ENCODE measurements around the gene NMNAT2. TPM values are rescaled to one million over a fixed set of nuclear protein-coding genes. Genes with fewer than 3 reads are reported as not detected.

NMNAT2 gene
- total and polyA plus RNA-seq, 2 donors (not counting 3 experiments of a cell fraction or from before 2014, with no cell fraction given), result 0.28 to 0.38 TPM

DNA sequence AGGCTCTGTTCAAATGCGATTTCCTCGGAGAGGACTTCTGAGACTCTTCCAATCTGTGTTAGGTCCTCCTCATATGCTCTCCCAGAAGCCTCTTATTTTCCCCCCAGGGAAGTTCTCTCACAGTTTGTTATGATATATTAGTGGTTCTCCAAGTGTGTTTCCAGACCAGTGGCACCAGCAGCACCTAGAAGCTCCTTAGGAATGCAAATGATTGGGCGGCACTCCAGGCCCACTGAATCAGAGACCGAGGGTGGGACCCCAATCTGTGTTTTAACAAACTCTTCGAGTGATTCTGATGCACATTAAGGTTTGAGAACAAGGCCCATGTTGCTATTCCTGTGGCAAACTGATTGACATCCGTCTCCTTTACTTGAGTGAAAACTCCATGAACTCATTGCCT, 63.0 kb downstream of the NMNAT2 start:
- dilution Hi-C loops (cut with MboI; ENCODE audit: extremely low pct_ligation_motif_present, low sequenced_read_pairs) (no loop called here), intact Hi-C loops (cut with micrococcal nuclease) (no loop called here)
- Histone ChIP-seq H2AFZ (ENCODE audit: low read depth, low read length) (no peak overlapping the region), H3K9me3 (replicated peaks; ENCODE audit: control insufficient read depth, insufficient read depth, low read length) (no peaks in the 10 kb centered on the region), H3K27me3 (ENCODE audit: control insufficient read depth in 2 of 2, insufficient read depth in 2 of 2, low read length in 2 of 2) (peaks cover 2 to 7% of the 10 kb centered on the region in 2 experiments), H3K9me1 (replicated peaks; ENCODE audit: control insufficient read depth, extremely low read depth, insufficient read depth, low read length) (no peaks in the 10 kb centered on the region), H3K4me3 (replicated peaks in 1 of 3; ENCODE audit: insufficient read depth in 1 of 3, low read depth in 1 of 3, low read length in 3 of 3) (no peak overlapping the region), H3K27ac (ENCODE audit: insufficient read depth, low read depth, low read length) (no peak overlapping the region), H3K36me3 (ENCODE audit: control insufficient read depth in 2 of 2, extremely low read depth in 1 of 2, insufficient read depth in 2 of 2, low read length in 2 of 2) (no peaks in the 10 kb centered on the region), H3K4me2 (ENCODE audit: insufficient read depth, low read length) (no peak overlapping the region), H3K79me2 (ENCODE audit: control insufficient read depth, insufficient read depth, low read length) (no peaks in the 10 kb centered on the region), H3K4me1 (ENCODE audit: control insufficient read depth, extremely low read depth, insufficient read depth, low read length) (no peaks in the 10 kb centered on the region), H4K20me1 (replicated peaks; ENCODE audit: control insufficient read depth, extremely low read depth, insufficient read depth, low read length) (no peaks in the 10 kb centered on the region), H3K9ac (replicated peaks; ENCODE audit: extremely low read depth, insufficient read depth, low read length) (no peak overlapping the region)
- no peak for DNase-seq (ENCODE audit: low read depth, low spot score)
- BruUV-seq (replicated peaks), result no TSS peak
- ChIA-PET POLR2A (no interaction called here), CTCF (no interaction called here)
- FAIRE-seq, result no peak
- no peak for TF ChIP-seq MYC (IDR thresholded peaks at IDR 0.05; ENCODE audit: low read depth, low read length)

DNA sequence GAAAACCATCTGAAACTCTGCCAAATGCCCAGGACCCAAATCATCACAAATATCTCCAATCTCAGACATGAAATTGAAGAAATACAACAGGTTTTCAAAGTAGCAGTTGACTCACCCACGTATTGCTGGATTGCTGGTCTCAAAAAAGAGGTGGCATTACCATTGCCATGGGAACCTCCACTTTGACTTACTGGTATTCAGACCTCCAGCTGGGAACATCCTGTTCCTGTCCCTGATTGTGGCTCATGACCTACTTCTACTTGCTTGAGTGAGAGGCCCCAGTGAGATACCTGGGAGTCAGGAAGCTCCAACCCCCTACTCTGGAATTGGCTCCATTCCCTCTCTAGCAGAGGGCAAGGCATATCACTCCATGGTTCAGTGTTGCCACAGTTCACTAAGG, 64.6 kb downstream of the NMNAT2 start:
- dilution Hi-C loops (cut with MboI; ENCODE audit: extremely low pct_ligation_motif_present, low sequenced_read_pairs) (no loop called here), intact Hi-C loops (cut with micrococcal nuclease) (no loop called here)
- H3K9me3 ChIP-seq (replicated peaks; ENCODE audit: control insufficient read depth, insufficient read depth, low read length), result no peaks in the 10 kb centered on the region
- TF ChIP-seq, protein P1, sequence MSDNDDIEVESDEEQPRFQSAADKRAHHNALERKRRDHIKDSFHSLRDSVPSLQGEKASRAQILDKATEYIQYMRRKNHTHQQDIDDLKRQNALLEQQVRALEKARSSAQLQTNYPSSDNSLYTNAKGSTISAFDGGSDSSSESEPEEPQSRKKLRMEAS (IDR thresholded peaks at IDR 0.05; ENCODE audit: insufficient read depth, insufficient read length), result no peak
- TF ChIP-seq POLR2A (IDR thresholded peaks at IDR 0.05; ENCODE audit: low read depth, low read length), result no peak
- no peak for TF ChIP-seq EZH2 (IDR thresholded peaks at IDR 0.05; ENCODE audit: borderline replicate concordance, low read depth, low read length, severe bottlenecking)
- TF ChIP-seq, protein P2, sequence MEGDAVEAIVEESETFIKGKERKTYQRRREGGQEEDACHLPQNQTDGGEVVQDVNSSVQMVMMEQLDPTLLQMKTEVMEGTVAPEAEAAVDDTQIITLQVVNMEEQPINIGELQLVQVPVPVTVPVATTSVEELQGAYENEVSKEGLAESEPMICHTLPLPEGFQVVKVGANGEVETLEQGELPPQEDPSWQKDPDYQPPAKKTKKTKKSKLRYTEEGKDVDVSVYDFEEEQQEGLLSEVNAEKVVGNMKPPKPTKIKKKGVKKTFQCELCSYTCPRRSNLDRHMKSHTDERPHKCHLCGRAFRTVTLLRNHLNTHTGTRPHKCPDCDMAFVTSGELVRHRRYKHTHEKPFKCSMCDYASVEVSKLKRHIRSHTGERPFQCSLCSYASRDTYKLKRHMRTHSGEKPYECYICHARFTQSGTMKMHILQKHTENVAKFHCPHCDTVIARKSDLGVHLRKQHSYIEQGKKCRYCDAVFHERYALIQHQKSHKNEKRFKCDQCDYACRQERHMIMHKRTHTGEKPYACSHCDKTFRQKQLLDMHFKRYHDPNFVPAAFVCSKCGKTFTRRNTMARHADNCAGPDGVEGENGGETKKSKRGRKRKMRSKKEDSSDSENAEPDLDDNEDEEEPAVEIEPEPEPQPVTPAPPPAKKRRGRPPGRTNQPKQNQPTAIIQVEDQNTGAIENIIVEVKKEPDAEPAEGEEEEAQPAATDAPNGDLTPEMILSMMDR (IDR thresholded peaks at IDR 0.05; ENCODE audit: extremely low read depth in 1 of 2, insufficient read depth in 1 of 2, low read depth in 1 of 2, low read length in 2 of 2), result no peak
- no peak for TF ChIP-seq MYC (IDR thresholded peaks at IDR 0.05; ENCODE audit: low read depth, low read length)
- no peak for TF ChIP-seq JUN (IDR thresholded peaks at IDR 0.05; ENCODE audit: borderline replicate concordance, insufficient read depth, insufficient read length, low read depth)
- no peak for TF ChIP-seq GATA2 (IDR thresholded peaks at IDR 0.05; ENCODE audit: insufficient read depth, insufficient read length, low read depth, low read length)
- no peak for TF ChIP-seq POLR2AphosphoS5 (IDR thresholded peaks at IDR 0.05; ENCODE audit: insufficient read depth, low read depth, low read length)
- no peak for TF ChIP-seq FOS (IDR thresholded peaks at IDR 0.05; ENCODE audit: borderline replicate concordance, insufficient read depth, low read length)
- no peak overlapping the region for H3K4me2 ChIP-seq (ENCODE audit: insufficient read depth, low read length)
- DNase-seq (ENCODE audit: low read depth, low spot score) (no peak), FAIRE-seq (no peak)
- no peak overlapping the region for H3K4me3 ChIP-seq (replicated peaks in 1 of 3; ENCODE audit: insufficient read depth in 1 of 3, low read depth in 1 of 3, low read length in 3 of 3)
- no TSS peak for BruUV-seq (replicated peaks)
- H3K9me1 ChIP-seq (replicated peaks; ENCODE audit: control insufficient read depth, extremely low read depth, insufficient read depth, low read length), result no peaks in the 10 kb centered on the region
- CTCF ChIA-PET, result no interaction called here
- H2AFZ ChIP-seq (ENCODE audit: low read depth, low read length), result no peak overlapping the region
- H3K9ac ChIP-seq (replicated peaks; ENCODE audit: extremely low read depth, insufficient read depth, low read length), result no peak overlapping the region
- no peaks in the 10 kb centered on the region for H3K36me3 ChIP-seq (ENCODE audit: control insufficient read depth in 2 of 2, extremely low read depth in 1 of 2, insufficient read depth in 2 of 2, low read length in 2 of 2)
- H3K27ac ChIP-seq (ENCODE audit: insufficient read depth, low read depth, low read length), result no peak overlapping the region
- no peaks in the 10 kb centered on the region for H3K4me1 ChIP-seq (ENCODE audit: control insufficient read depth, extremely low read depth, insufficient read depth, low read length)
- POLR2A ChIA-PET, result no interaction called here
- peaks cover 10% of the 10 kb centered on the region in 2 experiments for H3K27me3 ChIP-seq (ENCODE audit: control insufficient read depth in 2 of 2, insufficient read depth in 2 of 2, low read length in 2 of 2)
- H4K20me1 ChIP-seq (replicated peaks; ENCODE audit: control insufficient read depth, extremely low read depth, insufficient read depth, low read length), result no peaks in the 10 kb centered on the region
- H3K79me2 ChIP-seq (ENCODE audit: control insufficient read depth, insufficient read depth, low read length), result no peaks in the 10 kb centered on the region
